Fibroblast of the conjunctiva (primary cell): ENCODE measurements around the gene STX11.
A peak's percentile ranks its signal among the peaks of the same experiment; 100 is the strongest.
"Not testable (repeated sequence)": the region's sequence is repeated elsewhere in the genome, so short reads cannot be mapped to it uniquely, and the experiment has no call there.

ENCODE experiments used
- DNase-seq: peaks from one replicate; pipeline ENCODE4 v3.0.0-alpha.2; 2010; ENCODE audit warnings: low read depth

The STX11 gene

DNA sequence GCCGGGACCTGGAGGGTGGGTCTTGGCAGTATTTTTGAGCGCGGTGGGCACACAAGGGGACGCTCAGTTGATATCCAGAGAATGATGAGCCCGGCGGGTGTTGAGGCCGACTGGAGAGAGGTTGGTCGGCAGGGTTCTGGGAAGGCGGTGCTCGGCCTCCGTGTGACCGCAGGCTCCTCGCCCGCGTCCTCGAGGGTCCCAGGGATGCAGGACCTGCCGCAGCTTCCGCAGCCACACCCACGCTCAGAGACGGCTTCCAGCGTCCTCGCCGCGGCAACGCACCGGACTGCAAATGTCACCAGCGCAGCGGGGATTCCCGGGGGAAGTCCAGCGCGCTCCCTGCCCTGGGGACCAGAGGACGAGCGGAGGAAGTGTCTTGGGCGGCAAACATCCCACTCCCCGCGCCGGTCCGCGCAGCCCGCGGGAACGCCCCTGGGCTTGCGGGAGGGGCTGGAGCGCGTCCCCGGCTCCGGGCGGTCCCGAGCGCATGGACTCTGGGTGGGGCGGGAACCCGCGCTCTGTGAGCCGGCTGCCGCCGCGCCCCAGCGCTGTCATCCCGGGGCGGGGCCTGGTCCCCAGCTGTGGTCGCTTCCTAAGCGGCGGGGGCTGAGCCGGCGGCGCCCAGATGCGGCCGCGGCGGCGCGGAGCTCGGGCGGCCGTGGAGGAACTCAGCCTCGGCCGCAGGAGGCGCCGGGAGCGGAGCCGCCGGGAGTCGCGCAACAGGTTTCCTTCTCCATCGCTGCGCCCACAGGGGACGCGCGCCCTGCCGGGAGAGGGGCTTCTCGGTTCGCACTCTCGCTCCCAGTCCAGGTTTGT lies at the start of gene STX11:
Gene STX11 (plus strand): TSS at position 624 of the 816 bp plus-strand sequence. CDS start 36,111 bp downstream, outside the sequence.
- DNase-seq = no peak

DNA sequence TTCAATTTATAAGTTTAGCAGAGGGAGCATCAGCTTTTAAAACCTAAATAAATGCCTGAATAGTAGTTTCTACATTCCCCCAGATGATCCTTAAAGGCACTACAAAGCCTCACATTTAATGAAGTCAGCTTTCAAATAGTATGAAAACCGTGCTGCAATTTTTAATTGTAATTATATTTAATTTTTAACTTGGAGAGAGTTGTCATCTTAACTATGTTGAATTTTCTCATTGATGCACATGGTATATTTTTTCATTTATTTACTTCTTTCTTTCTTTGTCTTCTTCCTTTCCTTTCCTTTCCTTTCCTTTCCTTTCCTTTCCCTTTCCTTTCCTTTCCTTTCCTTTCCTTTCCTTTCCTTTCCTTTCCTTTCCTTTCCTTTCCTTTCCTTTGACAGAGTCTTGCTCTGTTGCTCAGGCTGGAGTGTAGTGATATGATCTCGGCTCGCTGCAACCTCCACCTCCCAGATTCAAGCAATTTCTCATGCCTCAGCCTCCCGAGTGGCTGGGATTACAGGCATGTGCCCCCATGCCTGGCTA lies 47.2 kb upstream of the STX11 start:
- DNase-seq = no peak

DNA sequence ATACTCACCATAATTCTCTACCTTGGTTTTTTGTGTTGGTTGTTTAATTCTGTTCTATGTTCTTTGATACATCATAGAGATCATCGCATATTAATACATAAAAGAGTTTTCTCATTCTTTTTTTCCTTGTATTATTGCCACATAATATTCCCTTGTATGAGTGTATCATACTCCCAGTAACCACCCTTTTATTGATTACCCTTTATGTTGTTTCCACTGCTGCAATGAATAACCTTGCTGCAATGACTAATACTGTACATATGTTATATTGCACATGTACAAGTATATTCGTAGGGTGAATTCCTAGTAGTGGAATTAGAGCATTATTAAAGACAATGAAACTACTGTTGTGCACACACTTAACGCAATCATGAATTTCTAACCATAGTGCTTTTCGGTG lies 45.8 kb upstream of the STX11 start:
- no peak for DNase-seq

DNA sequence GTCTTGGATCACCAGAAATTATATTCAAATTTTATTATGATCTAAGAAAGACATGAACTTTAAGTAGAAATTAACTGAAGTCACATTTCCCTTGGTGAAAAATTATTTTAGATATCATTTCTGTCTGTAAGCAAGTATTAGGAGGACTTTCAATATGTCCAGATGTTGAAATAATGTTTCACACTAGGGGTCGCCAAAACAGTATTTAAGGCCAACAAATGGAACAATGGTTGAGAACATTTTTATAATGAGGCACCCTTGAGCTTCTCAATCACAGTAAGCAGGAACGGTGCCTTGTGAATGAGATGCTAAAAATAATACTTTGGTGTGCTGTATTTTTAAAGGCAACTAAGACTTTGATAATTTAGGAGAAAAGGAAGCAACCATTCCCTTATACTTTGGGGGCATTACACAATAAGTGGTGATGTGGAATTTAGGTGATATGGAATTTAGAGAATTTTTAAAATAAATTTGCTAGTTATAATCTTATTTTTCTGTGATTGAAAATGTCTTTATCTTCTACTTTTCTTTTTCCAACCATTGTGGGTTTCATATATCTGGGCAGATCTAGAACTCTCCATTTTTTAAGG lies 45.3 kb upstream of the STX11 start:
- peak; percentile 69 for DNase-seq

DNA sequence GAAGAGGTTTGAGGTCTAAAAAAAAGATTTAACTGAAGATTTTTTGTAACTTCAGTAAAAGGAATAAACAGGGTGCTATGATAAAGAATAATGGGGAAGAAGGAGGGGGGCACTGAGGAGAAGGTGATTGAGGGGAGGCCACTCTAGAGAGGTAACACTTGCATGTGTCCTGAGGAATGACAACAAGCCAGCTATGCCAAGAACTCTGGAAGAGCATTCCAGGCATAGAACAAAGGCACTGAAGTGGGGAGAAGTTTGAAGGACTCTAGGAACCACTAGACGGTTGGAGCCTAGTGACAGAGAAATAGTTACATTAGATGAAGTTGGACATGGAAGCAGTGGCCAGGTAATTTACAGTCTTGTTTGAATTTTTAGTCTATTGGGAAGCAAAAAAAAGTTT lies 44.1 kb upstream of the STX11 start:
- DNase-seq = no peak

DNA sequence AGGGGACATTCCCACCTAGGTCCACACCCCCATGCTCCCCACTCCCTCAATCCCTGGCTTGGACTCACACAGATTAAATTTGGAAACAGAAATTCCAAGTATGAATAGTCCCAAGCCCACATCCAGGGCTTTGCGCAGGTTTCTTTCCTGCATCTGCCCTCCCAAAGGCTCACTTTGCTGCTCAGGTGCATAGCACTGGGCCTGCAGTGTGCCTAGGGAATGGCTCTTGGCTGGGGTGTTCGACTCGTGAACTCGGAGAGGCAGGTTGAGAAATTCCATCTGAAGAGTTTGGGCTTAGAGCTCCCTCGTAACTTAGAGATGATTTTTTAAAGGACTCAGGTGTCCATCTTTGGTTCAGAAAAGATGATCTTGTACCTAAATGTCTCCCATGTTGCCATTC lies 40.1 kb upstream of the STX11 start:
- DNase-seq = no peak

DNA sequence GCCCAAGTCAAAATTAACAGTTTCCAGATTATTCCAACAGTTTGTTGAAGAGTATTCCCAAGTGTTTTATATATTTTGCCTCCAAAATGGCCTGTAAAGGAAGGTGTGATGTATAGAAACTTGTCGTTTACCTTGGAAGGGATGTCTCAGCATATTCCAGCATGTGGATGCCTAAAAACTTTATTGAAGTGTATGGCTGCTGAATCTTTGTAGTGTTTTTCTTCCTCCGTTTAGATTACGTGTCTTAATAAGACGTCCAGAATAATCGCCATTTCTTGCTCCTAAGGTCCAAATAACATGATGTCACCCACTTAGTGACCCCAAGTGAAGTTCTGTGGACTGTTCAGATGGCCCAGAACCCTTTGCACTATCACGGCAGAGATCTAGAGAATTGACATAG lies 37.0 kb upstream of the STX11 start:
- DNase-seq = no peak

DNA sequence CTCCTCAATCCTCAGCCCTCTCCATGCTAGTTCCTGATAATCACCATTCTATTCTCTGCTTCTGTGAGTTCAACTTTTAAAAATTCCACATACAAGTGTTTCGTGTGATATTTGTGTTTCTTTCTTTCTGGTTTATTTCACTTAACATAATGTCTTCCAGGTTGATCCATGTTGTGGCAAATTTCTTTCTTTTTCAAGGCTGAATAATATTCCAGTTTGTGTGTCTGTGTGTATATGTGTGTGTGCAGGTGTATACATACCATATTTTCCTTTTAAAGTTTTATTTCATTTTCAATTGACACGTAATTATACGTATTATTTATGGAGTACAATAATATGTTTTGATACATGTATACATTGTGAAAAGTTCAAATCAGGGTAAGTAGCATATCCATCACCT lies 35.1 kb upstream of the STX11 start:
- no peak for DNase-seq

DNA sequence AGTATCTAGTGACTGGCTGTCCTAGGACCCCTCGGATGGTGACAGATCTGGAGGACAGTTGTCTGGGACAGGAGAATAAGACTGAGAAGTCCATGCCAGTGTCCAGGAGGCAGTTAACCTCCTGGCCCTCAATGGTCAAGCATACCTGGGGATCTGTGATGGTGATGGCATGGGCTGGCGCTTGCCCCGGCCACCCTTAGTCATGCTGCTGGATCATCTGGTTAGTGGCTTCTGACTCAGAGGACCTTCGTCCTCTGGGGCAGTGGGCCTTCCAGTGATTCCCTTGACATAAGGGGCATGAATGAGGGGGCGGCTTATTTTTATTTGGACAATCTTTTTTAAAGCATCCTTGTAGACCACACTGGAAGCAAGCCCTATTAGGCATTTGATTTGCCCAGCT lies 30.9 kb upstream of the STX11 start:
- no peak for DNase-seq

DNA sequence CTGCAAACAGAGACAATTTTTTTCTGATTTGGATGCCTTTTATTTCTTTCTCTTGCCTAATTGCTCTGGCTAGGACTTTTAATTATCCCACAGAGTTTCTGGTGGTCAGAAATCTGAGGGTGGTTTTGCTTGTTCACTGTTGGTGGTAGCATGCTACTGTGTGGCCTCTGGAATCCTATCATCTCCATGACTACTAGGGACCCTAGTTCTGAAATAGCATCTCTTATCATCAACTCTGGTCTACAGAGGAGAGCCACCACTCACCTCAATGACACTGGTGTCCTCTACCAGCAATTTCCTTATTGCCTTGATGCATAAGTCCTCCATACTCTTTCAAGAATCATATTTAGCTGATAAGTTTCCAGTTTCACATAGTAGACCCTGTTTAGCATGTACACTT lies 27.5 kb upstream of the STX11 start:
- no peak for DNase-seq

DNA sequence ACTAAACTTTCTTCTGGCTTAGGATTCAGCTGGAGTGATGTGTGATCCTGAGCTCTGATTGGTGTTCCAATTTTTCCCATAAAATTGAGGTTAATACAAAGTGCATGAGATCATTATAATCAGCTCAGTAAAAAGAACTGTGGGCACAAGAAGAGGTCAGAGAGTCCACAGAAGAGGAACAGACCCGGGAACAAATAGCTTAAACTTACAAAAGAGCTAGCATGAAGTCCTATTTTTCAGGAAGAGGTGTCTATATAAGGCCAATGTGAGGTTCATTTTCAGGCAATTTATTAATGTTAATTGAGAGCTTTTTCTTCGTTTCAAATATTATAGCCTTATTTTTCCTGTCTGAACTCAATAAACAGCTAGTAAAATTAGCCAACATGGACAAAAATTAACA lies 26.9 kb upstream of the STX11 start:
- DNase-seq = no peak

DNA sequence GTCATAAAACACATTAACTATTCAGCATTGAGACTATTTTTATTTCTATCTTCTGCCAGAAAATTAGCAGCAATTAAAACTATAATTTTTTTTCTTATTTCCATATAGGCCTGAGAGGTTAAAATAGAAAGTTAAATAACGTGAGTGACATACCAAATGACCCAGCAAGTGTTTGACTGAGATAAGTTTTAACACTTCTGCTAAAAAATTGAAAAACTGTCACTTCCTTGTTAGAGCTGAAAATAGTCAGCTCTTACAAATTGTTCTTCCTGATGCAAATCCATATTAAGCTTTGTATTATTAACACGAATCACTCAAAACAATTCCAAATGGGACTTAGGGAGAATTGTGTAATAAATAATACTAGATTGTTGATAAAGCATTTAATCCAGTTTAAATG lies 26.5 kb upstream of the STX11 start:
- no peak for DNase-seq

DNA sequence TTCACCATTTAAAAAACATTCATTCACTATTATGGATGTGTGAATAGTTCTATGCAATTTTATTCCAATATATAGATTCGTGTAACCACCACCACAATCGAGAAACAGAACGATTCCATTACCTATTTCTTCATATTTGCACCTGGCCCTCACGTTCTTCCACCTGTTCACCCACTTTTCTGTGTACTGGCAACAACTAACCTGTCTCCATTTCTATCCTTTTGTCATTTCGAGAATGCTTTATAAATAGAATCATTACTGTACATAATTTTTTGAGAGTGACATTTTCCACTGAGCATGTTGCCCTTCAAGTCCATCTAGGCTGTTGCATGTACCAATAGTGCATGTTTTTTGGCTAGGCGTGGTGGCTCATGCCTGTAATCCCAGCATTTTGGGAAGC lies 23.2 kb upstream of the STX11 start:
- no peak for DNase-seq

DNA sequence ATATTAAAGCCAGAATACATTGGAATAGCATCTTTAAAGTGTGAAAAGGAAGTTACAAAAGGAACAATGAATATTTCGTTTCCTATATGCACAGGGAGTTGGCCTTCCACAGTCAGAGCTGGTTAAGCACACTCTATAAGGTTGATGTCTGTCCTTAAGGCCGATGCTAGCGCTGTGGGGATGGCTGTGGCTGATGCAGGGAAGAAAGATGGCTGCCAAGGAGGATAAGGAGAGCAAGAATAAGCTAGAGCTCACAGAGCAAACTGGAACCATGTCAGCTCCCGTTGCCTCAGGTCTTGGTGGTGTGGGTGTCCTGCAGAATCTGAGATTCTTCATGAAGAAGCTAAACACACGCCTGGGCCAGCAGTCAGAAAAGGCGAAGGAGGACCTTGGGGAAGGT lies 20.8 kb upstream of the STX11 start:
- DNase-seq = no peak

DNA sequence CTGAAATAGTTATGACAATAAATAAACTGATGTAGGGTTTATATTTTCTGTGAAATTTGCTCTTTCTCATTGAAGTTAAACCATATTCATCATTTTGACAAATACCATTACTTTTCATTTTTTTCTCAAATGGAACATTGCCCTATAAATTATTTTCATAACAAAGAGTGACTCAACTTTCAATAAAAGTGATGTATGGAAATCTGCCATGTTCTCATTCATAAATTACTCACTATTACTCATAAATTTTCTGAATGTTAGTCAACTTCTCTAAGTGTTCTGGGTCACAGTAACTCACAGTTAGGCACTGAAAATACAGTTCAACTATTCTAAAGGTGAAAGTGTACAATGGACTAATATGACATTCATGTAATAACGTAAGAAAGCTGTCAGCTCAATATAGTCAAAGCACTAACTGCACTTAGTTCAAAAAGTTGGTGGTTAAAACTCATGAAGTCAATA lies 19.0 kb upstream of the STX11 start:
- peak; percentile 49 for DNase-seq

DNA sequence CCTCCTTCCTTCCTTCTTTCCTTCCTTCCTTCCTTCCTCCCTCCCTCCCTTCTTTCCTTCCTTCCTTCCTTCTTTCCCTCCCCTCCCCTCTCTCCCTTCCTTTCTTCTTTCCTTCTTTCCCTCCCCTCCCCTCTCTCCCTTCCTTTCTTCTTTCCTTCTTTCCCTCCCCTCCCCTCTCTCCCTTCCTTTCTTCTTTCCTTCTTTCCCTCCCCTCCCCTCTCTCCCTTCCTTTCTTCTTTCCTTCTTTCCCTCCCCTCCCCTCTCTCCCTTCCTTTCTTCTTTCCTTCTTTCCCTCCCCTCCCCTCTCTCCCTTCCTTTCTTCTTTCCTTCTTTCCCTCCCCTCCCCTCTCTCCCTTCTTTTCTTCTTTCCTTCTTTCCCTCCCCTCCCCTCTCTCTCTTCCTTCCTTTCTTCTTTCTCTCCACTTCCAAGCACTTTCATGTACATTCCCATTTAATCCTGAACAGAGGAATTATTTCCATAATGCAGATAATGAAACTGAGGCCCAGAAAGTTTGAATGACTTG lies 18.1 kb upstream of the STX11 start:
- not testable (repeated sequence) for DNase-seq

DNA sequence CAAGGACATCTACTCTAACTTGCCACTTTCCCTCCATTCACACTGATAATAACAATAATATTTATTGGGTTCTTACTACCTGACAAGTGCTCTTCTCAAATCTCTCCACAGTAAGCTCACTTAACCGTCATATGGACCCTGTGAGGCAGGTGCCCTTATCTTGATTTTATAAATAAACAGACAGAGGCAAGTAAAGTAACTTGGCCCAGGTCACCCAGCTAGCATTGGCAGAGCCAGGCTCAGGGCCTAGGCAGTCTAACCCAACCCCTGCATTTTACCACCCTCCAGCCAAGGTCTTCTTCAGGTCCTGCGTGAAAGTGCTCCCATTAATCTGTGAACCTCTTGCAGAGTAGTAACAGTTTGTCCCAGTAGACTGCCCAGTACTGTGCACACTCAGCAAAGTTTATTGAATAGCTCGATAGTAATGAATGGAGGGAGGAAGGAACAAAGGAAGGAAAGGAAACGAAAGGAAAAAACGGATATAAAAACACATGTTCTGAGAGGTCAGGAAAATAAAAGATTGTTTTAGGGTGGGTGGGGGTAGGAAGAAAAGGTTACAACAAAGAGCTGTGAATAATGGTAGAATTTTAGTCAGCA lies 17.0 kb upstream of the STX11 start:
- DNase-seq = no peak

DNA sequence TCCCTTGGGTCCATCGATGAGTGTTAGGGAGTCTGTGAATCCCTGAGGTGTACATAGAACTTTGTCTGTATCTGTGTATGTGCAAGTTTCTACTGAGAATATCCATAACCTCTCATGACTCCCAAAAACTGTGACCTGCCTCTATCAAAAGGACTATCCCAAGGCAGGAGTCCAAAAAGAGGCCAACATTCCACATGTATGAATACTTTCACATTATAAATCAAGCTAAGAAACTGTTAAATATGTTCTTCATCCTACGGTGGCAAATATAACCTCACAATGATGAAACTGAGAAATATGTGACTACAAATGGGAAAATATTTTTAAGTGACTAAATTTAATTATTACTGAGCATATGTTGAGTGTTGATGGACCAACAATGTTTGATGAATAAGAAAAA lies 16.1 kb upstream of the STX11 start:
- no peak for DNase-seq

DNA sequence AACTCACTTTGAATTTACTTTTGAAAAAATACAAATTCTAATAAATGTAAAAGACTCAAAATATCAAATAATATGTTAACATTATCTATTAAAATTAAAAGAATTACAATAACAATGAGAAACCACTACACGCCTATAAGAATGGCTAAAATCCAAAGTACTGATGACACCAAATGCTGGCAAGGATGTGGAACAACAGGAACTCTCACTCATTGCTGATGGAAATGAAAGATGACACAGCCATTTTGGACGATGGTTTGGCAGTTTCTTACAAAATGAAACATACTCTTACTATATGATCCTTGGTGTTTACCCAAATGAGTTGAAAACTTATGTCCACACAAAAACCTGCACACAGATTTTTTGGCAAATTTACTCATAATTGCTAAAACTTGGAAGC lies 15.6 kb upstream of the STX11 start:
- no peak for DNase-seq

DNA sequence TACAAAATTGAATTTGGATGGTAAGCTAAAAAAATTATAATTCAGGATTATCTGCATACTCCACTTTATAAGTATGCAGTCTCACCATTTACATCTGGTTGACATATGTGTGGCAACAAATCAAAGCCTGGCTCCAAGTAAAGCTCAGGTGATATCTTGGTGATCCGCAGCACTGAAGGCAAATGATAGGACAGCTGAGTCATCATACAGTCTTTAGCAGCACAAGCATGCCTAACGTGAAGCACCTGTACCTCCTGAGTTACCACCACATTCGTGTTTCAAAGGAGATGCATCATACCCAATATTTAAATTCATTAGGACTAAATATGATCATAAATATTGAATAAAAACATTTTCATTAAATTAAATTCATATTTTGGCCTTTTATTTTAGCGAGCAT lies 11.8 kb upstream of the STX11 start:
- no peak for DNase-seq

DNA sequence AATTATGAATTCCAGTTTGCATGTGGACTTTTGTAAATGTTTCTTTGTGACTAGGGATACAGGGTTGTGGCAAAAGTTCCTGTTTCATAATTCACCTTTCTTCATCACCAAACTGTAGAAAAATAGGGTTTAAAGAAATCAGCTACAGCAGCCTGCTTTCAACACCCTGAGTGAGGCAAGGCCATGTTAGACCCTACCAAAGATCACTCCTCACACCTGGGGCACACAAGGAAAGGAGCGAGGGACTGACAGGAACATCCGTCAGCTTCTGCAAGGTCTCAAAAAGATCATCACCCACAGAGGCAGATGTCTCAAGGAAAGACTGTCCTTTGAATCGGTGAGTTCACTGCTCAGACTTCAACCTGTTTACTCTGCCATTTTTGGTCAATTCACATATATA lies 10.5 kb upstream of the STX11 start:
- no peak for DNase-seq

DNA sequence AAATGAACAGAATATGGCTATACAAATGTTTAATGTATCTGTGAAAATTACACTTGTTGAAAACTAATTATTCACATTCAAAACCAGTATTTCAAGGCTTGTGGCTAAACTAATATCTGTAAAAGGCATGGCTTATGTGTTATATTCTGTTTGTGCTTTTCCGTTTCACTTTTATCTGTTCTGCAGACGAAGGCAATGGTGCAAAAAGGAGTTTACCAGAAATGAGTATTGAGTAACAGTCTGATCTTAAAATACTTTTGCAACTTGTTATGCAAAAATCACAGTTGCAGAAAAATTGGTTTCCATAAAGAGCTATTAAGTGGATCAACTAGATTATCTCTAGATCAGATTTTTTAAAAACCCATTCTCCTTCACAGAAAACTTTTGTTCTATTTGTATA lies 9.4 kb upstream of the STX11 start:
- DNase-seq = no peak

DNA sequence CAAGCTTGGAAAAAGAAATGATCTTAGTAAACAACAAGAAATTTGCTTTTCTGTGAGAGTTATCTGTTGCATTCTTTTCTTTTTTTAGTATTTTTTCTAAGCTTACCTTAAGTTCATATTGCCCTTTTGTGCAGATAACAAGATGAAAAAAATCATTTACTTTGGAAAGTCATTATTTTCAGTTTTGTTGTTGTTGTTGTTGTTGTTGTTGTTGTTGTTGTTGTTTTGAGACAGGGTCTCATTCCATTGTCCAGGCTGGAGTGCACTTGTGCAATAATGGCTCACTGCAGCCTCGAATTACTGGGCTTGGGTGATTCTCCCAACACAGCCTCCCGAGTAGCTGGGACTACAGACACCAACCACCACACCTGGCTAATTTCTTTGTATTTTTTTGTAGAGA lies 8.8 kb upstream of the STX11 start:
- no peak for DNase-seq
